ENCODE data around the gene FAM136A. TPM values are rescaled to one million over a fixed set of nuclear protein-coding genes. Genes with fewer than 3 reads are reported as not detected.
"Not testable (repeated sequence)": the region's sequence is repeated elsewhere in the genome, so short reads cannot be mapped to it uniquely, and the experiment has no call there.

FAM136A gene
- total and polyA plus RNA-seq, 5 experiments from 2014 or later, result 38.9 to 45.3 (median 43.2) TPM

- H3K4me1 Mint-ChIP-seq, result peaks cover 16 to 49% (median 45%) of the 10 kb centered on the region in 4 donors
- peak overlapping the region in 1 of 10 donors; percentile 7 for H3K4me3 Mint-ChIP-seq
- POLR2A ChIA-PET, result no interaction called here
Measured at GRCh38 chr2:70282439-70282838, 19.4 kb downstream of the FAM136A start.

GRCh38 chr2:70280242-70280798 lies 21.5 kb downstream of the FAM136A start:
- no peaks in the 10 kb centered on the region for H3K27me3 Mint-ChIP-seq
- H3K4me1 Mint-ChIP-seq, result peaks cover 16 to 32% (median 27%) of the 10 kb centered on the region in 4 donors
- POLR2A ChIA-PET, result no interaction called here
- no peaks in the 10 kb centered on the region for H3K9me3 Mint-ChIP-seq
- H3K4me3 Mint-ChIP-seq, result no peak overlapping the region
- DNase-seq (no peak), ATAC-seq (no peak)
- H3K27ac Mint-ChIP-seq, result peak overlapping the region in 6 of 10 donors; percentile 24 to 73 (median 40)
- peaks cover 0 to 88% (median 21%) of the 10 kb centered on the region in 3 donors for H3K36me3 Mint-ChIP-seq

More at GRCh38 chr2:70282439-70282838, 19.4 kb downstream of the FAM136A start:
- Mint-ChIP-seq H3K9me3 (no peaks in the 10 kb centered on the region), H3K27ac (peak overlapping the region in 3 of 10 donors; percentile 43 to 72 (median 67)), H3K27me3 (no peaks in the 10 kb centered on the region), H3K36me3 (peaks cover 0 to 88% (median 25%) of the 10 kb centered on the region in 3 donors)
- ATAC-seq, result no peak
- no peak for DNase-seq

GRCh38 chr2:70270323-70270722 lies 31.5 kb downstream of the FAM136A start:
- POLR2A ChIA-PET, result interaction anchor here (0.7 kb wide), 1 partner anchor 24 kb away, joined by 3 read pairs; no protein-coding TSS in a partner anchor
- Mint-ChIP-seq H3K4me1 (peaks cover 6 to 18% (median 13%) of the 10 kb centered on the region in 4 donors), H3K36me3 (peaks cover 4 to 62% (median 22%) of the 10 kb centered on the region in 3 donors), H3K4me3 (no peak overlapping the region), H3K27me3 (no peaks in the 10 kb centered on the region), H3K27ac (peak overlapping the region in 1 of 10 donors; percentile 24), H3K9me3 (peaks cover 0 to 2% (median 0%) of the 10 kb centered on the region in 9 donors)
- DNase-seq (no peak), ATAC-seq (no peak)

GRCh38 chr2:70269422-70270302 lies 32.2 kb downstream of the FAM136A start:
- DNase-seq, H3K4me3 Mint-ChIP-seq, H3K27me3 Mint-ChIP-seq, ATAC-seq, H3K9me3 Mint-ChIP-seq: not testable (repeated sequence)
- Mint-ChIP-seq H3K36me3 (peaks cover 4 to 59% (median 16%) of the 10 kb centered on the region in 3 donors), H3K4me1 (peaks cover 11 to 20% (median 15%) of the 10 kb centered on the region in 4 donors), H3K27ac (peak overlapping the region in 1 of 10 donors; percentile 18)
- POLR2A ChIA-PET, result interaction anchor here (0.7 kb wide), 1 partner anchor 23 kb away, joined by 3 read pairs; no protein-coding TSS in a partner anchor

DNA sequence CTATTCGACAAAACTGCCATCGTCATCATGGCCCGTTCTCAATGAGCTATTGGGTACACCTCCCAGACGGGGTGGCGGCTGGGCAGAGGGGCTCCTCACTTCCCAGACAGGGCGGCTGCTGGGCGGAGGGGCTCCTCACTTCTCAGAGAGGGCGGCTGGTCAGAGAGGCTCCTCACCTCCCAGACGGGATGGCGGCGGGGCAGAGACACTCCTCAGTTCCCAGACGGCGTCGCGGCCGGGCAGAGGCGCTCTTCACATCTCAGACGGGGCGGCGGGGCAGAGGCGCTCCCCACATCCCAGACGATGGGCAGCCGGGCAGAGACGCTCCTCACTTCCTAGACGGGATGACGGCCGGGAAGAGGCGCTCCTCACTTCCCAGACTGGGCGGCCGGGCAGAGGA lies 34.9 kb downstream of the FAM136A start:
- ATAC-seq, H3K4me3 Mint-ChIP-seq, DNase-seq, H3K27me3 Mint-ChIP-seq, POLR2A ChIA-PET, H3K9me3 Mint-ChIP-seq: not testable (repeated sequence)
- Mint-ChIP-seq H3K27ac (peak overlapping the region in 2 of 10 donors; percentile 14 to 53), H3K4me1 (peaks cover 10 to 35% (median 13%) of the 10 kb centered on the region in 4 donors), H3K36me3 (peaks cover 4 to 76% (median 16%) of the 10 kb centered on the region in 3 donors)

GRCh38 chr2:70261501-70261900 lies 40.4 kb downstream of the FAM136A start:
- peaks cover 23 to 69% (median 50%) of the 10 kb centered on the region in 4 donors for H3K4me1 Mint-ChIP-seq
- POLR2A ChIA-PET, result interaction anchor here (0.7 to 1.7 kb wide), 2 partner anchors 32 to 176 kb away, joined by 3 to 5 read pairs; partner anchors contain the start of gene SNRPG
- no peaks in the 10 kb centered on the region for H3K9me3 Mint-ChIP-seq
- peaks cover 4 to 63% (median 12%) of the 10 kb centered on the region in 3 donors for H3K36me3 Mint-ChIP-seq
- no peak overlapping the region for H3K4me3 Mint-ChIP-seq
- DNase-seq (no peak), ATAC-seq (no peak)
- no peaks in the 10 kb centered on the region for H3K27me3 Mint-ChIP-seq
- H3K27ac Mint-ChIP-seq, result no peak overlapping the region

DNA sequence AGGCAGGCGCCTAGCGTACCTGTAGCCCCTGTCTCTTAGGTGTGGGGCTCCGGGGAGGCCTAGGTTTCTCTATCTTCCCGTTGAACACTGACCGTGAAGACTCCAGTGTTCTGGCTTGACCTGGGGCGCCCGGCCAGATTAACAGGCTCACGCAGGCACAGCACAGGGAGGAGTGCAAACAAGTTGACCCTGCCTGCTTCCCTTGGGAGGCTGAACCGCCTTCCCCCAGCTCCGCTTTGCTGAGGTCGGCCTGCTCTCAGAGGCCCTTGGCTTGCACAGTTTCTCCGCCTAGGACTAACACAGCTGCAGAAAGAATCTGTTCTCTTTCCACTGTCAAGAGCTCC lies 43.4 kb downstream of the FAM136A start:
- H3K9me3 Mint-ChIP-seq, result no peaks in the 10 kb centered on the region
- POLR2A ChIA-PET, result interaction anchor here (0.6 to 2.9 kb wide), 16 partner anchors 10 to 821 kb away, joined by 3 to 45 read pairs (median 7); partner anchors contain the start of genes C2orf42, FAM136A, MXD1 and NFU1
- H3K4me3 Mint-ChIP-seq, result peak overlapping the region; percentile 81 to 97 (median 90)
- DNase-seq (no peak), ATAC-seq (no peak)
- H3K27me3 Mint-ChIP-seq, result no peaks in the 10 kb centered on the region
- peaks cover 0 to 38% (median 7%) of the 10 kb centered on the region in 3 donors for H3K36me3 Mint-ChIP-seq
- H3K27ac Mint-ChIP-seq, result peak overlapping the region; percentile 42 to 95 (median 84)
- H3K4me1 Mint-ChIP-seq, result peaks cover 15 to 51% (median 38%) of the 10 kb centered on the region in 4 donors

- H3K36me3 Mint-ChIP-seq, result peaks cover 0 to 16% (median 2%) of the 10 kb centered on the region in 3 donors
- no peak for DNase-seq
- ATAC-seq, result no peak
- no peaks in the 10 kb centered on the region for H3K27me3 Mint-ChIP-seq
- POLR2A ChIA-PET, result interaction anchor here (0.7 to 1.0 kb wide), 2 partner anchors 65 to 283 kb away, joined by 3 to 4 read pairs; partner anchors contain the start of gene C2orf42
- peaks cover 7 to 30% (median 26%) of the 10 kb centered on the region in 4 donors for H3K4me1 Mint-ChIP-seq
- H3K9me3 Mint-ChIP-seq, result no peaks in the 10 kb centered on the region
- H3K27ac Mint-ChIP-seq, result peak overlapping the region in 1 of 10 donors; percentile 29
- peak overlapping the region in 5 of 10 donors; percentile 4 to 53 (median 15) for H3K4me3 Mint-ChIP-seq
Measured at GRCh38 chr2:70255637-70256314, 46.1 kb downstream of the FAM136A start.

DNA sequence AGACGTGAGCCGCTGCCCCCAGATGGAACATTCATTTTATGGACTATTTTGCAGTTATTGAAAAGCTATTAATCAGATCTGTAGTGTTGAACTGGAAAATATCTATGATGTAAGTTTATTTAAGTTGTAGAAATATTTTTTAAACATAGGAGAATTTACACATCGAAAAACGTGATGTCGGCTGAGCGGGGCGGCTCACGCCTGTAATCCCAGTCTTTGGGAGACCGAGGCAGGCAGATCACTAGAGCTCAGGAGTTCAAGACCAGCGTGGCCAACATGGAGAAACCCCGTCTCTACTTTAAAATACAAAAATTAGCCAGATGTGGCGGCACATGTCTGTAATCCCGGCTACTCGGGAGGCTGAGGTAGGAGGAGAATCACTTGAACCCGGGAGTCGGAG lies 51.4 kb downstream of the FAM136A start:
- Mint-ChIP-seq H3K4me1 (peaks cover 14 to 26% (median 19%) of the 10 kb centered on the region in 4 donors), H3K36me3 (peaks cover 0 to 8% (median 0%) of the 10 kb centered on the region in 3 donors), H3K27ac (no peak overlapping the region), H3K4me3 (peak overlapping the region in 1 of 10 donors; percentile 7), H3K9me3 (peaks cover 0 to 5% (median 0%) of the 10 kb centered on the region in 9 donors), H3K27me3 (peaks cover 0 to 4% (median 0%) of the 10 kb centered on the region in 5 donors)
- POLR2A ChIA-PET, result interaction anchor here (0.6 kb wide), 1 partner anchor 1174 kb away, joined by 5 read pairs; no protein-coding TSS in a partner anchor
- ATAC-seq (no peak), DNase-seq (no peak)

GRCh38 chr2:70248181-70248847 lies 53.6 kb downstream of the FAM136A start, which contains the start of gene TIA1:
TSS of gene TIA1 (minus strand) at chr2:70248628. CDS start at chr2:70248430, 198 bp downstream.
- H3K4me3 Mint-ChIP-seq, result peak within 1 kb of the TSS; percentile 91 to 99 (median 98)
- peaks cover 22 to 47% (median 36%) of the 10 kb centered on the region in 4 donors for H3K4me1 Mint-ChIP-seq
- peaks cover 0 to 11% (median 0%) of the 10 kb centered on the region in 3 donors for H3K36me3 Mint-ChIP-seq
- peak; percentile 96 to 97 for ATAC-seq
- POLR2A ChIA-PET, result interaction anchor here (0.6 to 2.4 kb wide), 5 partner anchors 10 to 334 kb away, joined by 3 to 21 read pairs (median 4); partner anchors contain the start of genes C2orf42, MXD1 and PCYOX1
- H3K27ac Mint-ChIP-seq, result peak within 1 kb of the TSS; percentile 96 to 100 (median 99)
- peaks cover 0 to 4% (median 0%) of the 10 kb centered on the region in 5 donors for H3K27me3 Mint-ChIP-seq
- DNase-seq, result peak in 9 of 10 donors; percentile 97 to 100 (median 98)
- peaks cover 0 to 5% (median 0%) of the 10 kb centered on the region in 9 donors for H3K9me3 Mint-ChIP-seq
